PC-3 (cell line): Measurements from ENCODE around the gene CDC25A. TPM values are rescaled to one million over a fixed set of nuclear protein-coding genes. Genes with fewer than 3 reads are reported as not detected.
A peak's percentile ranks its signal among the peaks of the same experiment; 100 is the strongest.

Experiments
- ATAC-seq: fragments of 200-7000 bp; cut with Tn5 transposase; 2 replicates; pipeline ENCODE4 v1.9.1; 2020; ENCODE audit warnings: mild to moderate bottlenecking, moderate library complexity
- BruUV-seq: library from RNA; stranded (reverse); fragments of 400-500 nt; replicated peaks from 2 replicates; lab custom pipeline; 2021; lab: Mats Ljungman, UMichigan
- CTCF ChIA-PET: fragments of 300-600 bp; sonication (Branson Sonifier 250); formaldehyde crosslinking; loops from one replicate; lab custom pipeline; 2022; ENCODE audit warnings: antibody characterized with exemption; lab: Charles Lee
- POLR2A ChIA-PET: fragments of 300-600 bp; sonication (Branson Sonifier 250); formaldehyde crosslinking; loops from one replicate; lab custom pipeline; 2022; ENCODE audit warnings: antibody characterized with exemption; ENCODE audit not compliant: unreplicated experiment; lab: Charles Lee
- DNase-seq: peaks from one replicate; pipeline ENCODE4 v3.0.0-alpha.2; 2015
- H2AFZ ChIP-seq: fragments of 300-600 bp; sonication (generic); 2 replicates; pipeline ENCODE4 v1.6.0; 2016; ENCODE audit warnings: antibody characterized with exemption, low read length
- H3F3A ChIP-seq: fragments of 300-600 bp; sonication (generic); one replicate; pipeline ENCODE4 v1.6.0; 2017; ENCODE audit warnings: antibody characterized with exemption, low read length, control low read depth, mild to moderate bottlenecking; ENCODE audit not compliant: unreplicated experiment
- H3K27ac ChIP-seq: fragments of 300-600 bp; sonication (generic); 2 replicates; pipeline ENCODE4 v1.5.1; 2016; ENCODE audit warnings: mild to moderate bottlenecking, low read length
- H3K27me3 ChIP-seq: fragments of 300-600 bp; sonication (generic); 2 replicates; pipeline ENCODE4 v1.6.1; 2016; ENCODE audit warnings: low read length, mixed read lengths
- H3K36me3 ChIP-seq: fragments of 300-600 bp; sonication (generic); 2 replicates; pipeline ENCODE4 v1.6.1; 2016; ENCODE audit warnings: low read depth, mixed run types, low read length, mixed read lengths
- H3K4me1 ChIP-seq: fragments of 300-600 bp; sonication (generic); 2 replicates; pipeline ENCODE4 v1.5.1; 2016; ENCODE audit warnings: low read length; ENCODE audit not compliant: insufficient read depth
- H3K4me2 ChIP-seq: fragments of 300-600 bp; sonication (generic); 2 replicates; pipeline ENCODE4 v1.6.0; 2016; ENCODE audit warnings: low read length
- H3K4me3 ChIP-seq: fragments of 300-600 bp; sonication (generic); 2 replicates; pipeline ENCODE4 v1.5.1; 2016; ENCODE audit warnings: mild to moderate bottlenecking, low read length, mixed read lengths
- H3K79me2 ChIP-seq: fragments of 300-600 bp; sonication (generic); 2 replicates; pipeline ENCODE4 v1.6.1; 2017; ENCODE audit warnings: low read length, mixed read lengths
- H3K9ac ChIP-seq: fragments of 300-600 bp; sonication (generic); 2 replicates; pipeline ENCODE4 v1.6.0; 2016; ENCODE audit warnings: mild to moderate bottlenecking, low read length
- H3K9me2 ChIP-seq: fragments of 300-600 bp; sonication (generic); replicated peaks from 2 replicates; pipeline ENCODE4 v1.6.1; 2016; ENCODE audit warnings: mixed run types, low read length, mixed read lengths
- H3K9me3 ChIP-seq: fragments of 300-600 bp; sonication (generic); 2 replicates; pipeline ENCODE4 v1.6.1; 2016; ENCODE audit warnings: low read length, mixed read lengths
- H4K20me1 ChIP-seq: fragments of 300-600 bp; sonication (generic); 2 replicates; pipeline ENCODE4 v1.6.1; 2016; ENCODE audit warnings: low read length, mixed read lengths
- CTCF ChIP-seq: fragments of 300-600 bp; sonication (generic); conservative IDR thresholded peaks from 2 replicates; pipeline ENCODE4 v1.5.1; 2017; ENCODE audit warnings: antibody characterized with exemption, low read depth, mild to moderate bottlenecking, low read length
- EZH2 ChIP-seq: fragments of 300-600 bp; sonication (generic); IDR thresholded peaks from one replicate; pipeline ENCODE4 v1.6.1; 2017; ENCODE audit warnings: antibody characterized with exemption, mild to moderate bottlenecking, low read length; ENCODE audit not compliant: unreplicated experiment
- EZH2phosphoT487 ChIP-seq: fragments of 300-600 bp; sonication (generic); IDR thresholded peaks from 2 replicates; pipeline ENCODE4 v1.6.1; 2018; ENCODE audit warnings: mild to moderate bottlenecking, antibody characterized with exemption, low read length, borderline replicate concordance
- intact Hi-C: fragments of 100-400 bp; cut with micrococcal nuclease; formaldehyde crosslinking; loops from 2 replicates; pipeline ENCODE4 v1.9.0; 2023
- total RNA-seq: library from RNA; depleted of rRNA; stranded (reverse); fragments of >200 nt; gene quantifications from 2 replicates; pipeline ENCODE4 v1.2.3, GENCODE V29; 2014

Gene CDC25A
- total RNA-seq, 1 experiment from 2014 or later: 43.0 TPM

- H3K36me3 ChIP-seq: no peaks in the 10 kb centered on the region
- BruUV-seq: no TSS peak
- no peak for ATAC-seq
- POLR2A ChIA-PET: interaction anchor here (0.7 kb wide), 1 partner anchor 52 kb away, joined by 6 read pairs; no protein-coding TSS in a partner anchor
- H3F3A ChIP-seq: no peaks in the 10 kb centered on the region
- no peak overlapping the region for H3K4me3 ChIP-seq
- H3K9me3 ChIP-seq: no peaks in the 10 kb centered on the region
- H3K27ac ChIP-seq: no peak overlapping the region
- no peak for DNase-seq
- no peak overlapping the region for H3K9ac ChIP-seq
- CTCF ChIA-PET: no interaction called here
- no peaks in the 10 kb centered on the region for H3K79me2 ChIP-seq
- no peak for TF ChIP-seq EZH2
- TF ChIP-seq EZH2phosphoT487: no peak
- TF ChIP-seq CTCF: no peak
- H3K4me2 ChIP-seq: no peak overlapping the region
- H2AFZ ChIP-seq: no peak overlapping the region
- no peaks in the 10 kb centered on the region for H4K20me1 ChIP-seq
- intact Hi-C loops: no loop called here
- peaks cover 12% of the 10 kb centered on the region for H3K4me1 ChIP-seq
- no peaks in the 10 kb centered on the region for H3K9me2 ChIP-seq
- no peaks in the 10 kb centered on the region for H3K27me3 ChIP-seq
Observed at GRCh38 chr3:48220746-48221145, 32.5 kb upstream of the CDC25A start.

GRCh38 chr3:48219543-48219942, 31.3 kb upstream of the CDC25A start:
- ATAC-seq (peak; percentile 45), DNase-seq (peak; percentile 34)
- Histone ChIP-seq H4K20me1 (no peaks in the 10 kb centered on the region), H3K9me3 (no peaks in the 10 kb centered on the region), H3K27me3 (no peaks in the 10 kb centered on the region), H3K27ac (no peak overlapping the region), H3K9me2 (no peaks in the 10 kb centered on the region), H3K9ac (no peak overlapping the region), H3K79me2 (no peaks in the 10 kb centered on the region), H3F3A (no peaks in the 10 kb centered on the region), H3K4me2 (no peak overlapping the region), H3K4me1 (peaks cover 12% of the 10 kb centered on the region), H2AFZ (no peak overlapping the region), H3K4me3 (no peak overlapping the region), H3K36me3 (no peaks in the 10 kb centered on the region)
- POLR2A ChIA-PET: no interaction called here
- TF ChIP-seq CTCF: no peak
- no peak for TF ChIP-seq EZH2
- no peak for TF ChIP-seq EZH2phosphoT487
- intact Hi-C loops: no loop called here
- BruUV-seq: no TSS peak
- CTCF ChIA-PET: no interaction called here

GRCh38 chr3:48218537-48218936, 30.3 kb upstream of the CDC25A start:
- no peak for DNase-seq
- no peak overlapping the region for H3K9ac ChIP-seq
- CTCF ChIA-PET: no interaction called here
- no TSS peak for BruUV-seq
- no peak overlapping the region for H3K4me2 ChIP-seq
- TF ChIP-seq EZH2phosphoT487 (no peak), CTCF (no peak), EZH2 (no peak)
- no peaks in the 10 kb centered on the region for H3K79me2 ChIP-seq
- no peak for ATAC-seq
- no peaks in the 10 kb centered on the region for H3K9me2 ChIP-seq
- no peak overlapping the region for H3K4me3 ChIP-seq
- POLR2A ChIA-PET: interaction anchor here (0.6 kb wide), 1 partner anchor 26 kb away, joined by 12 read pairs; no protein-coding TSS in a partner anchor
- no peak overlapping the region for H2AFZ ChIP-seq
- intact Hi-C loops: no loop called here
- peaks cover 10% of the 10 kb centered on the region for H3K4me1 ChIP-seq
- no peak overlapping the region for H3K27ac ChIP-seq
- no peaks in the 10 kb centered on the region for H3K27me3 ChIP-seq
- no peaks in the 10 kb centered on the region for H3F3A ChIP-seq
- H3K36me3 ChIP-seq: no peaks in the 10 kb centered on the region
- H4K20me1 ChIP-seq: no peaks in the 10 kb centered on the region
- H3K9me3 ChIP-seq: no peaks in the 10 kb centered on the region
